GM12878 (cell line): ENCODE results near the gene UNKL. TPM values are rescaled to one million over a fixed set of nuclear protein-coding genes. Genes with fewer than 3 reads are reported as not detected.

Experiments used
- ATAC-seq: fragments of 200-7000 bp; cut with Tn5 transposase; 3 replicates; pipeline ENCODE4 v1.9.1; 2020; ENCODE audit warnings: mild to moderate bottlenecking, moderate library complexity
- BruUV-seq: library from RNA; stranded (reverse); fragments of 400-500 nt; replicated peaks from 2 replicates; lab custom pipeline; 2021; lab: Mats Ljungman, UMichigan
- CTCF ChIA-PET: fragments of 300-600 bp; sonication (Branson Sonifier 250); formaldehyde crosslinking; extraction: SDS; loops from one replicate; lab custom pipeline; 2021; ENCODE audit warnings: inconsistent platforms; lab: Yijun Ruan, JAX
- POLR2A ChIA-PET: fragments of 350-600 bp; formaldehyde crosslinking; extraction: SDS; loops from one replicate; lab custom pipeline; 2021; ENCODE audit warnings: inconsistent platforms; lab: Charles Lee
- RAD21 ChIA-PET: fragments of 300-600 bp; sonication (Branson Sonifier 250); formaldehyde crosslinking; loops from one replicate; lab custom pipeline; 2023; ENCODE audit warnings: antibody characterized with exemption; ENCODE audit not compliant: unreplicated experiment; lab: Charles Lee
- SMC1A ChIA-PET: fragments of 300-600 bp; sonication (Branson Sonifier 250); formaldehyde crosslinking; loops from one replicate; lab custom pipeline; 2023; ENCODE audit not compliant: unreplicated experiment, uncharacterized antibody; lab: Charles Lee
- DNase-seq: peaks from one replicate; pipeline ENCODE4 v3.0.0-alpha.2; 2011; ENCODE audit warnings: low read depth, low spot score
- FAIRE-seq: peaks from 3 replicates; lab custom pipeline; 2011; peaks lifted over from hg19 to GRCh38; lab: Jason Lieb, UNC
- H2AFZ ChIP-seq: 2 replicates; pipeline ENCODE4 v1.6.0; 2011; ENCODE audit warnings: low read depth, low read length, control low read depth; ENCODE audit not compliant: control insufficient read depth
- H3K27ac ChIP-seq: 2 replicates; pipeline ENCODE4 v1.5.1; 2011; ENCODE audit warnings: control low read depth; ENCODE audit not compliant: control insufficient read depth, insufficient read depth
- H3K27me3 ChIP-seq, 2 experiments: replicated peaks in 1 of 2; 2 replicates each; pipeline versions ENCODE4 v1.6.0 to v1.6.1; 2011; ENCODE audit warnings: low read length in 1 of 2; ENCODE audit not compliant: control insufficient read depth in 2 of 2, insufficient read depth in 2 of 2
- H3K36me3 ChIP-seq, 2 experiments: 2 replicates each; pipeline ENCODE4 v1.5.1; 2011; ENCODE audit warnings: low read length in 1 of 2; ENCODE audit not compliant: control insufficient read depth in 2 of 2, insufficient read depth in 2 of 2
- H3K4me1 ChIP-seq: 2 replicates; pipeline ENCODE4 v1.6.1; 2011; ENCODE audit warnings: mild to moderate bottlenecking, low read length, moderate library complexity, mixed read lengths; ENCODE audit not compliant: control insufficient read depth, insufficient read depth
- H3K4me2 ChIP-seq: 2 replicates; pipeline ENCODE4 v1.6.0; 2011; ENCODE audit warnings: control low read depth; ENCODE audit not compliant: control insufficient read depth, insufficient read depth
- H3K4me3 ChIP-seq: fragments of 200-600 bp; sonication (generic); 2 replicates; pipeline ENCODE4 v1.5.1; 2016
- H3K79me2 ChIP-seq: 2 replicates; pipeline ENCODE4 v1.6.0; 2011; ENCODE audit warnings: low read length; ENCODE audit not compliant: control insufficient read depth, insufficient read depth
- H3K9ac ChIP-seq: 2 replicates; pipeline ENCODE4 v1.8.0; 2011; ENCODE audit warnings: low read length, control low read depth, mixed read lengths; ENCODE audit not compliant: control insufficient read depth, insufficient read depth
- H3K9me3 ChIP-seq: replicated peaks from 3 replicates; pipeline ENCODE4 v1.5.1; 2011; ENCODE audit warnings: mild to moderate bottlenecking, low read length; ENCODE audit not compliant: control insufficient read depth, insufficient read depth
- H4K20me1 ChIP-seq: 2 replicates; pipeline ENCODE4 v1.6.0; 2011; ENCODE audit not compliant: control insufficient read depth, insufficient read depth
- BCL11A ChIP-seq: IDR thresholded peaks from 2 replicates; pipeline ENCODE4 v1.6.1; 2011; ENCODE audit warnings: low read depth, low read length
- GABPA ChIP-seq: IDR thresholded peaks from 2 replicates; pipeline ENCODE4 v1.6.1; 2014; ENCODE audit warnings: antibody characterized with exemption, low read depth, mild to moderate bottlenecking, inconsistent platforms
- POLR2A ChIP-seq: IDR thresholded peaks from 2 replicates; pipeline ENCODE4 v1.6.1; 2011; ENCODE audit warnings: low read depth, mild to moderate bottlenecking, low read length
- TCF7 ChIP-seq: IDR thresholded peaks from 2 replicates; pipeline ENCODE4 v1.6.1; 2014; ENCODE audit warnings: antibody characterized with exemption, borderline replicate concordance
- WGBS: methylation state at CpG from one replicate; pipeline ENCODE4 v1.1.6; 2016; ENCODE audit warnings: low lambda C conversion rate; ENCODE audit not compliant: insufficient replicate concordance, insufficient coverage; ENCODE audit errors: missing lambda C conversion rate; 5-methylcytosine and 5-hydroxymethylcytosine counted together
- in situ Hi-C: fragments of 300-500 bp; cut with MboI; formaldehyde crosslinking; loops from 9 replicates; pipeline ENCODE4 v1.14.3; 2018; ENCODE audit warnings: mixed read lengths
- intact Hi-C: fragments of 100-400 bp; cut with micrococcal nuclease; formaldehyde crosslinking; loops from one replicate; pipeline ENCODE4 v1.14.2; 2022; ENCODE audit not compliant: unreplicated experiment
- polyA plus RNA-seq, 11 experiments: library from polyadenylated mRNA; depleted of rRNA in 4 of 11; unstranded in 6 of 11; stranded (reverse) in 5 of 11; fragments of >200 nt; fragmentation: Nextera tagmentation in 4 of 11; fragmentation: Illumina TruSeq in 1 of 11; extraction: Ambion mirVana in 4 of 11; extraction: Trizol in 1 of 11; gene quantifications; 1 replicate in 1 of 11; 2 replicates in 10 of 11; pipeline versions ENCODE4 v1.2.1 to v1.2.3, GENCODE V29; 2011 to 2016; ENCODE audit warnings: inconsistent platforms in 2 of 11, missing spikeins in 2 of 11, low read depth in 1 of 11
- total RNA-seq, 4 experiments: library from RNA; depleted of rRNA in 3 of 4; stranded (reverse); fragments of >200 nt in 3 of 4; fragmentation: Illumina TruSeq in 1 of 4; extraction: Trizol in 1 of 4; gene quantifications; 2 replicates each; pipeline versions ENCODE4 v1.2.1 to v1.2.3, GENCODE V29; 2013 to 2021

Gene UNKL
- total and polyA plus RNA-seq, 10 of the 15 experiments (the other 5 are each of a cell fraction or from before 2014, with no cell fraction given) = 0.40 to 21.6 (median 9.1) TPM

DNA sequence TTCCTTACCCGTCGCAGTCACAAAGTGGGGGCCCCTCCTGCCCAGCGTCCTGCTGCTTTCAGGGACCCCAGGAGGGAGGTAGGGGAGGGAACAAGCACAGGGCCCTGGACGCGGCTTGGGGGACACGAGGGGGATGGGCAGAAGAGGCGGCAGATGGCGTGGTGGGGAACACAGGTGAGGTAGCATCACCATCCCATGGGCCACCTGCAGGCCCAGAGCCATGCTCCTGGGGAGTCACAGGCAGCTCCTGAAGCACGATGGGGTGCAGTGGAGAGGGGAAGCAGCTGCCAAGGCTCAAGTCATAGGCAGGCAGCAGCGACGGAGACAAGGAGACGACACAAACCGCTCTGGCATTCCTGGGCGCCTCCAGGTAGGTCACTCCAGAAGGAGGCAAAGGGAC is 10.8 kb downstream of the UNKL start:
- intact Hi-C loops = no loop called here
- ChIA-PET SMC1A (no interaction called here), POLR2A (no interaction called here), RAD21 (no interaction called here), CTCF (no interaction called here)
- no peaks in the 10 kb centered on the region for H3K27me3 ChIP-seq
- ATAC-seq (no peak), DNase-seq (no peak), FAIRE-seq (no peak)
- in situ Hi-C loops = no loop called here
- H3K9ac ChIP-seq = no peak overlapping the region
- 0 out of 2 replicates have a peak, but pooled peaks cover 2% of the 10 kb centered on the region for H4K20me1 ChIP-seq
- no peak for TF ChIP-seq BCL11A
- TF ChIP-seq TCF7 = no peak
- no peak overlapping the region for H3K27ac ChIP-seq
- no peaks in the 10 kb centered on the region for H3K9me3 ChIP-seq
- 76% methylated on average over 14 of the region's 14 CpGs for WGBS
- BruUV-seq = no TSS peak
- H3K36me3 ChIP-seq = no peaks in the 10 kb centered on the region; a peak in 1 of 4 replicates
- no peak overlapping the region for H3K4me3 ChIP-seq
- H3K79me2 ChIP-seq = peaks cover 1% of the 10 kb centered on the region; the same call in 1 of the 2 replicates
- no peak overlapping the region for H2AFZ ChIP-seq
- no peak overlapping the region for H3K4me2 ChIP-seq
- peaks cover 3% of the 10 kb centered on the region for H3K4me1 ChIP-seq

DNA sequence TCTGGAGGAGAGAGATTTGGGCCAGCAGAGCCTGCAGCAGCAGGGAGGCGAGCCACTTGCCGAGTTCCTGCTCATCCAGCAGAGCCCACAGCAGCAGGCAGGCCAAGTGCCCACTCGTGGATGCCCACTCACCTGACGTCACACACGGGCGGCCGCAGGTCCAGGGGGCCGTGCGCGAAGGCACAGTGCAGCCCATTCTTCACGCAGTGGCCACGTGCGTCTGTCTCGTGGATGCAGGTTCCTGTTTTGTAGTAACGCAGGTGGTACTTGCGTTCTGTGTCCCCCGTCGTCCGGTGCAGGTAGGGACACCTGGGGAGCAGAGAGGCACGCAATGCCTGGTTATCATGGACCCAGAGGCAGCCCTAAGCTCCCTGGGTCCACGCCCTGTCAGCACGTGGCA is 11.5 kb downstream of the UNKL start:
- H3K27ac ChIP-seq = no peak overlapping the region
- no peak overlapping the region for H2AFZ ChIP-seq
- no peaks in the 10 kb centered on the region; a peak in 2 of 4 replicates for H3K36me3 ChIP-seq
- FAIRE-seq = no peak
- H3K4me3 ChIP-seq = no peak overlapping the region
- 92% methylated on average over 22 of the region's 22 CpGs for whole genome bisulfite sequencing
- ATAC-seq = no peak
- no peaks in the 10 kb centered on the region for H3K9me3 ChIP-seq
- no peak for DNase-seq
- 0 out of 2 replicates have a peak, but pooled peaks cover 2% of the 10 kb centered on the region for H4K20me1 ChIP-seq
- RAD21 ChIA-PET = no interaction called here
- H3K27me3 ChIP-seq = no peaks in the 10 kb centered on the region
- H3K4me1 ChIP-seq = no peaks in the 10 kb centered on the region; the same call in 1 of the 2 replicates
- no peak overlapping the region for H3K4me2 ChIP-seq
- SMC1A ChIA-PET = no interaction called here
- BruUV-seq = no TSS peak
- POLR2A ChIA-PET = interaction anchor here (0.6 kb wide), 1 partner anchor 105 kb away, joined by 4 read pairs; no protein-coding TSS in a partner anchor
- H3K79me2 ChIP-seq = peaks cover 1% of the 10 kb centered on the region; the same call in 1 of the 2 replicates
- H3K9ac ChIP-seq = no peak overlapping the region
- TF ChIP-seq GABPA = no peak
- TF ChIP-seq POLR2A = peak; percentile 37; the same call in 1 of the 2 replicates
- TF ChIP-seq, all 136 proteins: peak for 1
- intact Hi-C loops (no loop called here), in situ Hi-C loops (no loop called here)
- CTCF ChIA-PET = no interaction called here
